Suprapubic skin (tissue), 3 donors: Measurements from ENCODE around the gene PAX9.

ENCODE experiments used
- POLR2A ChIP-seq, 2 donors: fragments of 450-650 bp; IDR thresholded peaks; one replicate each; pipeline ENCODE4 v1.6.1; 2017; ENCODE audit warnings: antibody characterized with exemption in 2 of 2, mild to moderate bottlenecking in 2 of 2, moderate library complexity in 2 of 2
- TF ChIP-seq, protein P1 (sequence below), 2 donors: fragments of 200-600 bp in 1 of 2; fragments of 450-650 bp in 1 of 2; sonication (generic) in 1 of 2; IDR thresholded peaks; one replicate each; pipeline ENCODE4 v1.5.1; 2016 to 2019; ENCODE audit warnings: antibody characterized with exemption in 2 of 2, mild to moderate bottlenecking in 1 of 2, moderate library complexity in 1 of 2

DNA sequence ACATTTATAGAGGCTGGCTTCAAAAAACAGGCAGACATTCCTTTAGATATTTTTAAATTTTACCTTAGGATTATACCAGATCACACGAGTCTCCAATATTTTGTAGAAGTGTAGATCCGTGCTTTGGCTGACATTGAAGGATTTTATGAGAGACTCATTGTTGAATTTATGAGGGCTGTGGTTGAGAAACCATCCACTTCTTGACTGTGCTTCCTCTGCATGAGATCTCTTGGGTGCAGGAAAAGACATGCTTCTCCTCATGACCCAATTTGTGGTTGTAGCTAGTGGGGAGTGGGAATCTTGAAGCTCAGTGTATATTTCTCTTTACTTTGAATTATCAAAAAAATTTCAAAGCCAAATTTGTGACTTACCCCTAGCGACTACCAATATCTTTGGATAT is 42.5 kb upstream of the PAX9 start:
- TF ChIP-seq, protein P1, sequence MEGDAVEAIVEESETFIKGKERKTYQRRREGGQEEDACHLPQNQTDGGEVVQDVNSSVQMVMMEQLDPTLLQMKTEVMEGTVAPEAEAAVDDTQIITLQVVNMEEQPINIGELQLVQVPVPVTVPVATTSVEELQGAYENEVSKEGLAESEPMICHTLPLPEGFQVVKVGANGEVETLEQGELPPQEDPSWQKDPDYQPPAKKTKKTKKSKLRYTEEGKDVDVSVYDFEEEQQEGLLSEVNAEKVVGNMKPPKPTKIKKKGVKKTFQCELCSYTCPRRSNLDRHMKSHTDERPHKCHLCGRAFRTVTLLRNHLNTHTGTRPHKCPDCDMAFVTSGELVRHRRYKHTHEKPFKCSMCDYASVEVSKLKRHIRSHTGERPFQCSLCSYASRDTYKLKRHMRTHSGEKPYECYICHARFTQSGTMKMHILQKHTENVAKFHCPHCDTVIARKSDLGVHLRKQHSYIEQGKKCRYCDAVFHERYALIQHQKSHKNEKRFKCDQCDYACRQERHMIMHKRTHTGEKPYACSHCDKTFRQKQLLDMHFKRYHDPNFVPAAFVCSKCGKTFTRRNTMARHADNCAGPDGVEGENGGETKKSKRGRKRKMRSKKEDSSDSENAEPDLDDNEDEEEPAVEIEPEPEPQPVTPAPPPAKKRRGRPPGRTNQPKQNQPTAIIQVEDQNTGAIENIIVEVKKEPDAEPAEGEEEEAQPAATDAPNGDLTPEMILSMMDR (IDR thresholded peaks at IDR 0.05) = no peak
- no peak for TF ChIP-seq POLR2A (IDR thresholded peaks at IDR 0.05)
